Cardiac fibroblast (primary cell): ENCODE data around the gene RPL28.

ENCODE experiments used
- DNase-seq, 2 donors: peaks; one replicate each; pipeline versions ENCODE4 v3.0.0 to v3.0.0-alpha.2; 2010; ENCODE audit warnings: low read depth in 2 of 2
- H3K4me3 ChIP-seq, 2 donors: replicated peaks in 1 of 2; 1 replicate in 1 of 2; 2 replicates in 1 of 2; pipeline ENCODE4 v1.5.1; 2011; ENCODE audit warnings: low read depth in 2 of 2, low read length in 2 of 2, mild to moderate bottlenecking in 2 of 2, moderate library complexity in 1 of 2
- CTCF ChIP-seq: IDR thresholded peaks from one replicate; pipeline ENCODE4 v1.5.1; 2011; ENCODE audit warnings: low read depth, mild to moderate bottlenecking, low read length, inconsistent platforms

RPL28 gene

GRCh38 chr19:55353803-55354697 lies 31.7 kb upstream of the RPL28 start:
- TF ChIP-seq CTCF, result no peak
- peak overlapping the region; percentile 44 to 46 for H3K4me3 ChIP-seq
- peak; percentile 28 to 62 for DNase-seq

GRCh38 chr19:55354698-55355212 lies 31.0 kb upstream of the RPL28 start, which contains the start of gene COX6B2:
TSS of gene COX6B2 (minus strand) at chr19:55354719. CDS start at chr19:55354521, 198 bp downstream.
- DNase-seq, result no peak
- peak within 1 kb of the TSS; percentile 44 to 46 for H3K4me3 ChIP-seq
- TF ChIP-seq CTCF, result no peak

- no peak for TF ChIP-seq CTCF
- H3K4me3 ChIP-seq, result no peak overlapping the region
- DNase-seq, result no peak
These were observed 30.4 kb upstream of the RPL28 start for GRCh38 chr19:55355213-55355821.

GRCh38 chr19:55358493-55358892 lies 27.2 kb upstream of the RPL28 start:
- TF ChIP-seq CTCF, result no peak
- no peak overlapping the region for H3K4me3 ChIP-seq
- DNase-seq, result no peak

- no peak for DNase-seq
- no peak for TF ChIP-seq CTCF
- H3K4me3 ChIP-seq, result no peak overlapping the region
These were observed 26.5 kb upstream of the RPL28 start for GRCh38 chr19:55358943-55359908.

- no peak overlapping the region for H3K4me3 ChIP-seq
- DNase-seq, result no peak
- TF ChIP-seq CTCF, result no peak
These were observed 24.8 kb upstream of the RPL28 start for GRCh38 chr19:55360902-55361301.
